OCI-LY3 (cell line): ENCODE results near the gene DNAJC17.

Source experiments
- CTCF ChIP-seq: fragments of 200-600, 300-600 bp; sonication (generic); IDR thresholded peaks from 2 replicates; pipeline ENCODE4 v1.5.1; 2014; ENCODE audit warnings: antibody characterized with exemption, low read length, low read depth
- EZH2phosphoT487 ChIP-seq: fragments of 200-600 bp; shearing (Covaris generic); IDR thresholded peaks from 2 replicates; pipeline ENCODE4 v1.6.1; 2018; ENCODE audit warnings: antibody characterized with exemption, mixed run types, low read depth

- TF ChIP-seq CTCF (no peak), EZH2phosphoT487 (no peak)
These were observed at the start of gene DNAJC17, which contains the start of gene ZFYVE19 for GRCh38 chr15:40807028-40807887.
